ENCODE measurements around the gene KLF8.

- no peak for TF ChIP-seq YY1 (IDR thresholded peaks at IDR 0.05; ENCODE audit: insufficient read depth, insufficient read length)
- no peak for TF ChIP-seq SUZ12 (IDR thresholded peaks at IDR 0.05; ENCODE audit: extremely low read depth, insufficient read depth, insufficient read length)
- no peak for TF ChIP-seq ZNF274 (IDR thresholded peaks at IDR 0.05; ENCODE audit: low read depth, low read length)
These were observed 15.8 kb upstream of the KLF8 start for GRCh38 chrX:56216332-56216731.

Data from NT2/D1 (cell line).